GM18873 (cell line): ENCODE data around the gene SGTA.

Source experiments
- ATAC-seq: cut with Tn5 transposase; IDR thresholded peaks from one replicate; pipeline ENCODE4 v1.9.1; 2021; ENCODE audit warnings: mild to moderate bottlenecking, moderate library complexity, moderate number of reproducible peaks; ENCODE audit not compliant: unreplicated experiment, low FRiP score

SGTA gene

GRCh38 chr19:2756921-2757881 lies 25.9 kb downstream of the SGTA start:
- ATAC-seq, result no peak

GRCh38 chr19:2756477-2756876 lies 26.6 kb downstream of the SGTA start:
- no peak for ATAC-seq

- ATAC-seq, result no peak
Measured at GRCh38 chr19:2755811-2756210, 27.3 kb downstream of the SGTA start.

- ATAC-seq, result no peak
Measured at GRCh38 chr19:2755448-2755705, 27.7 kb downstream of the SGTA start.

GRCh38 chr19:2754659-2755447 lies 28.2 kb downstream of the SGTA start:
- no peak for ATAC-seq

GRCh38 chr19:2751438-2751830 lies 31.6 kb downstream of the SGTA start:
- no peak for ATAC-seq

GRCh38 chr19:2750808-2751437 lies 32.1 kb downstream of the SGTA start:
- ATAC-seq, result no peak

GRCh38 chr19:2747349-2747748 lies 35.7 kb downstream of the SGTA start:
- ATAC-seq, result no peak

GRCh38 chr19:2744113-2744512 lies 39.0 kb downstream of the SGTA start:
- no peak for ATAC-seq

- ATAC-seq, result no peak
Measured at GRCh38 chr19:2743099-2743498, 40.0 kb downstream of the SGTA start.

- ATAC-seq, result peak; percentile 5
Measured at GRCh38 chr19:2740314-2740656, 42.8 kb downstream of the SGTA start.

- ATAC-seq, result peak; percentile 86
Measured at GRCh38 chr19:2739602-2740313, 43.3 kb downstream of the SGTA start, which contains the start of gene SLC39A3. SLC39A3 (minus strand) TSS chr19:2740017; CDS start chr19:2737257, 2,760 bp downstream.

GRCh38 chr19:2736550-2737190 lies 46.4 kb downstream of the SGTA start:
- ATAC-seq, result no peak

- no peak for ATAC-seq
Measured at GRCh38 chr19:2735374-2735773, 47.7 kb downstream of the SGTA start.

- ATAC-seq, result no peak
Measured at GRCh38 chr19:2734589-2735288, 48.3 kb downstream of the SGTA start.

- ATAC-seq, result no peak
Measured at GRCh38 chr19:2733930-2734588, 49.0 kb downstream of the SGTA start.

- no peak for ATAC-seq
Measured at GRCh38 chr19:2732883-2733282, 50.2 kb downstream of the SGTA start.

- ATAC-seq, result no peak
Measured at GRCh38 chr19:2732157-2732725, 50.8 kb downstream of the SGTA start.
